ENCODE measurements around the gene ARHGEF28. TPM values are rescaled to one million over a fixed set of nuclear protein-coding genes. Genes with fewer than 3 reads are reported as not detected.

The ARHGEF28 gene
- total and polyA plus RNA-seq, 2 experiments from 2014 or later: 3.5 to 11.2 TPM

DNA sequence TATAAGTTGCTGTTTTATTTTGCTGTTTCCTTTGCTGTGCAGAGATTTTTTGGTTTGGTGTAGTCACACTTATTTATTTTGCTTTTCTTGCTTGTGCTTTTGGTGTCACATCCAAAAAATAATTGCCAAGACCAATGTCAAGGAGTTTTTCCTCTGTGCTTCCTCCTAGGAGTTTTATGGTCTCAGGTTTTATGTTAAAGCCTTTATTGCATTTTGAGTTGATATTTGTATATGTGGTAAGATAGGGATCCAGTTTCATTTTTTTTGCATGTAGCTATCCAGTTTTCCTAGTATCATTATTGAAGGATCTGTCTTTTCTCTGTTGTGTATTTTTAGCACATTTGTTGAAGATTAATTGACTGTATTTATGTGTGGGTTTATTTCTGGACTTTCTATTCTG, 210.6 kb downstream of the ARHGEF28 start:
- no peak overlapping the region for H2AFZ ChIP-seq
- H3K9me3 ChIP-seq (ENCODE audit: low read depth): no peaks in the 10 kb centered on the region
- TF ChIP-seq, protein P1, sequence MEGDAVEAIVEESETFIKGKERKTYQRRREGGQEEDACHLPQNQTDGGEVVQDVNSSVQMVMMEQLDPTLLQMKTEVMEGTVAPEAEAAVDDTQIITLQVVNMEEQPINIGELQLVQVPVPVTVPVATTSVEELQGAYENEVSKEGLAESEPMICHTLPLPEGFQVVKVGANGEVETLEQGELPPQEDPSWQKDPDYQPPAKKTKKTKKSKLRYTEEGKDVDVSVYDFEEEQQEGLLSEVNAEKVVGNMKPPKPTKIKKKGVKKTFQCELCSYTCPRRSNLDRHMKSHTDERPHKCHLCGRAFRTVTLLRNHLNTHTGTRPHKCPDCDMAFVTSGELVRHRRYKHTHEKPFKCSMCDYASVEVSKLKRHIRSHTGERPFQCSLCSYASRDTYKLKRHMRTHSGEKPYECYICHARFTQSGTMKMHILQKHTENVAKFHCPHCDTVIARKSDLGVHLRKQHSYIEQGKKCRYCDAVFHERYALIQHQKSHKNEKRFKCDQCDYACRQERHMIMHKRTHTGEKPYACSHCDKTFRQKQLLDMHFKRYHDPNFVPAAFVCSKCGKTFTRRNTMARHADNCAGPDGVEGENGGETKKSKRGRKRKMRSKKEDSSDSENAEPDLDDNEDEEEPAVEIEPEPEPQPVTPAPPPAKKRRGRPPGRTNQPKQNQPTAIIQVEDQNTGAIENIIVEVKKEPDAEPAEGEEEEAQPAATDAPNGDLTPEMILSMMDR (IDR thresholded peaks at IDR 0.05; ENCODE audit: poor library complexity): no peak
- TF ChIP-seq EZH2phosphoT487 (IDR thresholded peaks at IDR 0.05; ENCODE audit: low read depth, severe bottlenecking, unreplicated experiment) (no peak), EZH2 (IDR thresholded peaks at IDR 0.05; ENCODE audit: borderline replicate concordance) (no peak)
- no peak for DNase-seq (ENCODE audit: low spot score)
- no peaks in the 10 kb centered on the region for H3K9me2 ChIP-seq (replicated peaks; ENCODE audit: insufficient read depth)
- H3K4me3 ChIP-seq: no peak overlapping the region
- H3K4me1 ChIP-seq (ENCODE audit: insufficient read depth): no peaks in the 10 kb centered on the region
- no peaks in the 10 kb centered on the region for H3K79me2 ChIP-seq
- H3K4me2 ChIP-seq: no peak overlapping the region
- H3K36me3 ChIP-seq (replicated peaks; ENCODE audit: insufficient read depth, low read depth): no peaks in the 10 kb centered on the region
- no peaks in the 10 kb centered on the region for H3K27me3 ChIP-seq
- no peak overlapping the region for H3K27ac ChIP-seq
- no peaks in the 10 kb centered on the region for H4K20me1 ChIP-seq (ENCODE audit: insufficient read depth, poor library complexity, severe bottlenecking)

DNA sequence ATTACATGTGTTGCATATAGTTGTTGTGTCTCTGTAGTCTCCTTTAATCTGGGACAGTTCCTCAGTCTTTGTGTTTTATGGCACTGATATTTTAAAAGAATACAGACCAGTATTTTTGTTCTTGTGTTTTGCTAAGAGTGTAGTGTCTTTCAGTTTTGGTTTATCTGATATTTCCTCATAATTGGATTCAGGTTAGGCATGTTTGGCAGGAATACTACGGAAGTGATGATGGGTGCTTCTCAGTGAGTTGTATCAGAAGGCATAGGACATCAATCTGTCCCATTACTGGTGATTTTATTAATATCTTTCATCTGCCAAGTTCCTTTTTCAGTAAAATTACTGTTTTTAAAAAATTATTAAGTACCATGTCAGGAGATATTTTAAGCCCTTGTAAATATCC, 212.9 kb downstream of the ARHGEF28 start:
- Histone ChIP-seq H3K9me2 (replicated peaks; ENCODE audit: insufficient read depth) (no peaks in the 10 kb centered on the region), H3K27ac (no peak overlapping the region), H3K4me1 (ENCODE audit: insufficient read depth) (no peaks in the 10 kb centered on the region), H3K4me3 (no peak overlapping the region), H3K4me2 (no peak overlapping the region), H2AFZ (no peak overlapping the region), H3K27me3 (no peaks in the 10 kb centered on the region), H3K79me2 (no peaks in the 10 kb centered on the region), H4K20me1 (ENCODE audit: insufficient read depth, poor library complexity, severe bottlenecking) (no peaks in the 10 kb centered on the region), H3K9me3 (ENCODE audit: low read depth) (no peaks in the 10 kb centered on the region), H3K36me3 (replicated peaks; ENCODE audit: insufficient read depth, low read depth) (no peaks in the 10 kb centered on the region)
- no peak for DNase-seq (ENCODE audit: low spot score)
- 76% methylated on average over 1 of the region's 1 CpG for WGBS (ENCODE audit: low lambda C conversion rate, missing lambda C conversion rate)
- no peak for TF ChIP-seq EZH2 (IDR thresholded peaks at IDR 0.05; ENCODE audit: borderline replicate concordance)
- TF ChIP-seq EZH2phosphoT487 (IDR thresholded peaks at IDR 0.05; ENCODE audit: low read depth, severe bottlenecking, unreplicated experiment): no peak
- TF ChIP-seq, protein P1 (IDR thresholded peaks at IDR 0.05; ENCODE audit: poor library complexity): no peak

DNA sequence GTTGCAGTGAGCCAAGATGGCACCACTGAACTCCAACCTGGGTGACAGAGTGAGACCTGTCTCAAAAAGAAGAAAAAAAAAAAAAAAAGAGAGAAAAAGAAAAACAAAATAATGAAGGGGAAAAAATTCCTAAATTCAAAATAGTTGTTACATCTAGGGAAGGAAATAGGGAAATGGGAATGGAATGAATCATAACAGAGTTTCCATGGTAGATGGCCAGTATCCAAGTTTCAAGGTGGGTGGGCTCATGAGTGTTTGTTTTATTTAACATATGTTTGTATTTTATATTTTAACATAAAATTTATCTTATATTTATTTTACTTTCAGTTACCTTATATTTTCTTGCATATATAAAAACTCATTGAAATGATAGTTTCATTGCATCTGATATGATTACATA, 215.6 kb downstream of the ARHGEF28 start:
- Histone ChIP-seq H3K27me3 (no peaks in the 10 kb centered on the region), H3K79me2 (no peaks in the 10 kb centered on the region), H3K4me3 (no peak overlapping the region), H3K4me1 (ENCODE audit: insufficient read depth) (no peaks in the 10 kb centered on the region), H3K36me3 (replicated peaks; ENCODE audit: insufficient read depth, low read depth) (no peaks in the 10 kb centered on the region), H3K9me3 (ENCODE audit: low read depth) (no peaks in the 10 kb centered on the region), H4K20me1 (ENCODE audit: insufficient read depth, poor library complexity, severe bottlenecking) (no peaks in the 10 kb centered on the region), H2AFZ (no peak overlapping the region), H3K4me2 (no peak overlapping the region), H3K27ac (no peak overlapping the region), H3K9me2 (replicated peaks; ENCODE audit: insufficient read depth) (no peaks in the 10 kb centered on the region)
- no peak for DNase-seq (ENCODE audit: low spot score)
- TF ChIP-seq EZH2phosphoT487 (IDR thresholded peaks at IDR 0.05; ENCODE audit: low read depth, severe bottlenecking, unreplicated experiment): no peak
- TF ChIP-seq EZH2 (IDR thresholded peaks at IDR 0.05; ENCODE audit: borderline replicate concordance): no peak
- TF ChIP-seq, protein P1 (IDR thresholded peaks at IDR 0.05; ENCODE audit: poor library complexity): no peak

DNA sequence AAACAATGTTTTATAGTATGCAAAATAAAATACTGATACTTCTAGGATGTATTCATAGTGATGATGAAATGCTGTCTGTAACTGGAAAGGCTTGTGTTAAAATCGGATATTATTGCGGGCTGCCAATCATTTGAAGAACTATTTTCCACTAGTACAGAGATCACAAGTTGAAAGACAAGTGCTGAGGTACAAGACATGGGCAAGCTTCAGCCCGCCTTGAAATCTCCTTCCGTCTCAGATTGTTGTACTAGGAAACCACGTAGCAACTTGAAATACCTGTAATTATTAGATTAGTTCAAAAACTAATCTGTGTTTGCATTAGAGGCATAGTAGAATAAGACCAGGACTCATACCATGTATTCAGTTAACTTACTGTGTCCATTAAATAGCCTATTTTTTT, 218.2 kb downstream of the ARHGEF28 start:
- 84% methylated on average over 5 of the region's 5 CpGs for WGBS (ENCODE audit: low lambda C conversion rate, missing lambda C conversion rate)
- H4K20me1 ChIP-seq (ENCODE audit: insufficient read depth, poor library complexity, severe bottlenecking): no peaks in the 10 kb centered on the region
- H3K4me2 ChIP-seq: no peak overlapping the region
- H3K9me2 ChIP-seq (replicated peaks; ENCODE audit: insufficient read depth): no peaks in the 10 kb centered on the region
- no peaks in the 10 kb centered on the region for H3K9me3 ChIP-seq (ENCODE audit: low read depth)
- no peaks in the 10 kb centered on the region for H3K4me1 ChIP-seq (ENCODE audit: insufficient read depth)
- no peaks in the 10 kb centered on the region for H3K36me3 ChIP-seq (replicated peaks; ENCODE audit: insufficient read depth, low read depth)
- no peaks in the 10 kb centered on the region for H3K79me2 ChIP-seq
- H3K4me3 ChIP-seq: no peak overlapping the region
- TF ChIP-seq EZH2 (IDR thresholded peaks at IDR 0.05; ENCODE audit: borderline replicate concordance) (no peak), EZH2phosphoT487 (IDR thresholded peaks at IDR 0.05; ENCODE audit: low read depth, severe bottlenecking, unreplicated experiment) (no peak)
- TF ChIP-seq, protein P1 (IDR thresholded peaks at IDR 0.05; ENCODE audit: poor library complexity): no peak
- H2AFZ ChIP-seq: no peak overlapping the region
- no peaks in the 10 kb centered on the region for H3K27me3 ChIP-seq
- no peak overlapping the region for H3K27ac ChIP-seq
- DNase-seq (ENCODE audit: low spot score): no peak
